Measurements from ENCODE around the gene CEP112.

- TF ChIP-seq GATA2 (IDR thresholded peaks at IDR 0.05; ENCODE audit: low read depth, low read length) = no peak
- no peak for TF ChIP-seq GATA3 (IDR thresholded peaks at IDR 0.05; ENCODE audit: low read depth, low read length)
Measured at GRCh38 chr17:65593855-65594845, 597.8 kb downstream of the CEP112 start.
